GM21515 (cell line): ENCODE measurements around the gene ACSL3.
"Not testable (repeated sequence)": the region's sequence is repeated elsewhere in the genome, so short reads cannot be mapped to it uniquely, and the experiment has no call there.

ENCODE experiments used
- ATAC-seq: cut with Tn5 transposase; IDR thresholded peaks from one replicate; pipeline ENCODE4 v1.9.1; 2021; ENCODE audit not compliant: unreplicated experiment

ACSL3 gene

DNA sequence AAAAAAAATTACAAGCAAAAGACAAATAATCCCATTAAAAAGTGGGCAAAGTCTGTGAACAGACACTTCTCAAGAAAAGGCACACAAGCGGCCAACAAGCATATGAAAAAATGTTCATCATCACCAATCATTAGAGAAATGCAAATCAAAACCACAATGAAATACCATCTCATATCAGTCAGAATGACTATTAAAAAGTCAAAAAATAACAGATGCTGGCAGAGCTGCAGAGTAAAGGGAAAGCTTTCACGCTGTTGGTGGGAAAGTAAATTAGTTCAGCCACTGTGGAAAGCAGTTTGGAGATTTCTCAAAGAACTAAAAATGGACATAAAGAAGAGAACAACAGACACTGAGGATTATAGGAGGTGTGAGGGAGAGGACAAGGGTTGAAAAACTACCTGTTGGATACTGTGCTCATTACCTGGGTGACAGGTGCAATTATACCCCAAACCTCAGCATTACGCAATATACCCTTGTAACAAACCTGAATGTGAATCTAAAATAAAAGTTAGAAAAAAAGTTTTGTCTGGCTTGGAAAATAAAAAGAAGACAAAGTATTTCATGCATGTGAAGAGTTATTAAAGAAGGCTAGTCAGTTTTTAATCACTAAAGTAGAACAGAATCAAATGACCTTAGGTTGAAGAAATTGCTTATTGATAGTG lies 8.7 kb upstream of the ACSL3 start:
- no peak for ATAC-seq

DNA sequence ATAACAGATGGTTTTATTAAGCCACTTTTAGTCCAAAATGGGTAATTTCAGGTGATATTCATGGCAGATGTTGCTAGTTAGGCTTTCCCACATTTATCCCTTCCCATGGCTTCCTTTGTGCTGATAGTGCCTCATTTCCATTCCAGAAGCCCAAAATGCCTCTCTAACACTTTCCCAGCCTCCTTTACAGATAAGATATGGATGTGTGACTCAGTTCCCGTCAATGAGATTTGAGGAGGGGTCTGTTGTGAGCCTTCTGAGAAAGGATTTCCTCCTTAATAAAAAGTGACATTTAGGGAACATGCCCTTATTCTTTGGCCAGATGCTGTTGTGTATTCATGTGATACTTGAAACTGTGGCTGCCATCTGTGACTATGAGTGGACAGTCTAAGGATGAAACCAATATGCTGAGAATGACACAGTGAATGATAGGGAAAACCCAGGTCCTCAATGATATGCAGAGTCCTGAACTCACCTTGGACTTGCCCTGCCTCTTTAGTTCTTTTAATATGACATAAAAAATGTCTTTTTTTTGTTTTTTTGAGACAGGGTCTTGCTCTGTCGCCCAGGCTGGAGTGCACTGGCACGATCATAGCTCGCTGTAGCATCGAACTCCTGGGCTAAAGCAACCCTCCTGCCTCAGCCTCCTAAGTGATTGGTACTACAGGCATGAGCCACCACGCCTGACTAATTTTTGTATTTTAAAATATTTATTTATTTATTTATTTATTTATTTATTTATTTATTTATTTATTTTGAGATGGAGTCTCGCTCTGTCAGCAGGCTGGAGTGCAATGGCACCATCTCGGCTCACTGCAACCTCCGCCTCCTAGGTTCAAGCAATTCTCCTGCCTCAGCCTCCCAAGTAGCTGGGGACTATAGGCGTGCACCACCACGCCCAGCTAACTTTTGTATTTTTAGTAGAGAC lies 5.8 kb upstream of the ACSL3 start:
- ATAC-seq = no peak

DNA sequence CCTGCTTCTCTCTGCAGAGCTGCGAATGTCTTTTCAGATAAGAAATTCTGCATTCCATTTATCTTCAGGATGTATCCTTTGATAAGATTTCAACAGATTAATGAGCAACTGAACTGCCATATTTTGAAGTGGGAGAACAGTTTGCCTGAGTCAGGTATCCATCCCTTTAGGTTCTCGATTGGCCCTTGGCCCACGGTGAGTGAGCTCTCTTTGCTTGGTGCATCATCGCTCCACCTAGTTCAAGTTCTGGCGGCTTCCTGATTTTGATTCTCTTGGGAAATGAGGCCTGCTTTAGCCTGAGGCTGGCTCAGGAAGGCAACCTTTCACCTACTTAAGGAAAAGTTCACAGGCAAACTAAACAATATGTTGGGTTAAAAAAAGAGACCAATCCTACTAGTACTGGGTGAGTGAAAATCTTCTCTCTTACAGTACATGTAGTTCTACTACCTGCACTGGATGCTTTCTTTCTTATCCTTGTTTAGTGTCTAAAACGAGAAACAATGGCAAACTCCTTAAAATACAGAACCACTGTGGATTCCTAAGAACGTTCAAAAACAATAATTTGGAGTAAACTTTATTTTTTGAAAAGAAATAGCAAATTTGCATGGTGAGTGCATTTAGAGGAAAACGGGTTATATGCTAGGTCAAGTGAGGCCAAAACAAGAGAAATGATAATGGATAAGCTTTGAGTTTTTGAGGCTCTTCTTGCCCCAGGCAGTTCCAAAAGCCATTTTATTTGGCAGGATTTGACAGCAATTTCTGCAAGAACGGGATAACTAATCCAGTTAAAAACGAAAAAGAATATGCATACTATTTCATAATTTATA lies 837 bp upstream of the ACSL3 start:
- no peak for ATAC-seq

- peak; percentile 35 for ATAC-seq
Measured at GRCh38 chr2:222861411-222862105, 722 bp downstream of the ACSL3 start.

GRCh38 chr2:222862106-222862908 lies 1.5 kb downstream of the ACSL3 start:
- no peak for ATAC-seq

DNA sequence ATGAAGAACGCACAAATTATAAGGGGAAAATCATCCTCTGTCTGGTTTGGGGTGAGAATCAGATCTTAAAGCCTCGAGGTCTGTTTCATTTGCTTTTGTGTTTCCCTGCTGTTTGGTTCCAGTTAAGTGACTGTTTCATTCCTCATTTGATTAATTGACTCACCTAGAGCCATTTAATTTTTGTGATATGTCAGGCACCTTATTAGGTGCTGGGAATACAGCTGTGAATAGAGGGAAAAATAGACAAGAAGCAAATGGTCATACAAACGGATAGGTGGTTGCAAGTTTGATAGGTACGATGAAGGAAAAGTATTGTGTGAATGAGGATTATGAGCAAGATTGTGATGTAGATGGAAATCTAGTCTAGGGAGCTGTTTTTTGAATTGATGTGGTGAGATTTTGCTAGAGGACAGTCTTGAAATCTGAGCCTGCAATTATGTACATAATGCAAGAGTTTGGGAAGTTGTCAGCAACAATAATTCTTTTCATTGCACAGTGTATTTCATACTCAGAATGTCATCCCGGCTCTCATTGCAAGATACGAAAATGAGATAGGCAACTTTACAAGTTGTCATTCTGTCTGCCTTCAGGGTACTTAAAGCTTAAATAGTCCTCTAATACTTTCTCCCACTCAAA lies 2.2 kb downstream of the ACSL3 start:
- no peak for ATAC-seq

DNA sequence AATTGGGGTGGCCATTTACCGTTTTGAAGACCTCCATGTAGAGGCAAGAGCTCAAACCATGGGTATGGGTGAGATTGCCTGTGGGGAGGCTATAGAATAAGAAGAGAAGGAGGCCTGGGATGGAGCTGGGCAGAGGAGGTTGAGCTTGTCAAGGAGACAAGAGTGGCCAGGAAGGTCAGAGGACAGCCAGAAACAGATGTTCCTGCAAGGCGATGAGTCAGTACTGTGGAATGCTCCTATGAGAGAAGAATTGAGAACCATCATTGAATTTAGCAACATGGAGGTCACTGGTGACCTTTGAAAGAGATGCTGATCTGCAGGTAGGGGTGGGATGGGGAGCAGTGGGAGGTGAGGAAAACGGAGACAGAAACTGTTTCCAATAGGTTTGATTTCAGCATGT lies 3.5 kb downstream of the ACSL3 start:
- no peak for ATAC-seq

GRCh38 chr2:222865301-222865700 lies 4.5 kb downstream of the ACSL3 start:
- ATAC-seq = no peak

GRCh38 chr2:222866358-222866960 lies 5.6 kb downstream of the ACSL3 start:
- ATAC-seq = no peak

DNA sequence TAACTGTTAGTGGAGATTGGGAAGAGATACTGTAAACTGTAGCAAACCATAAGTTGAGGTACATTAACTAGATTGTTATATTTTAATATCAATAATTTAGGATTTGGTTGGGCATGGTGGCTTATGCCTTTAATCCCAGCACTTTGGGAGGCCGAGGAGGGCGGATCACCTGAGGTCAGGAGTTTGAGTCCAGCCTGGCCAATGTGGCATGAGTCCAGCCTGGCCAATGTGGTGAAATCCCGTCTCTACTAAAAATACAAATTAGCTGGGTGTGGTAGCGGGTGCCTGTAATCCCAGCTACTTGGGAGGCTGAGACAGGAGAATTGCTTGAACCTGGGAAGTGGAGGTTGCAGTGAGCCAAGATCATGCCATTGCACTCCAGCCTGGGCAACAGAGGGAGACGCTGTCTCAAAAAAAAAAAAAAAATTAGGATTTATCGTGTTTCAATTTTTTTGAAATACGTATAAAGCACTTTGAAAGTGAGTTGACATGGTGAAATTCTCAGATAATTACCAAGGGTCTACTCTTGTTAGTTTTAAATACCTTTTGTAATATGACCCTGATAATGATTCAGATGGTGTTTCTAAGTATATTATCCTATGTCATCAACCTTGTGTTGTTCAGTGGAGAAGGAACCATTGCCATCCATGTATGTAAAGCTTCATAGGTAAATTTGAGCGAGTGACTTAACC lies 7.9 kb downstream of the ACSL3 start:
- ATAC-seq = not testable (repeated sequence)

DNA sequence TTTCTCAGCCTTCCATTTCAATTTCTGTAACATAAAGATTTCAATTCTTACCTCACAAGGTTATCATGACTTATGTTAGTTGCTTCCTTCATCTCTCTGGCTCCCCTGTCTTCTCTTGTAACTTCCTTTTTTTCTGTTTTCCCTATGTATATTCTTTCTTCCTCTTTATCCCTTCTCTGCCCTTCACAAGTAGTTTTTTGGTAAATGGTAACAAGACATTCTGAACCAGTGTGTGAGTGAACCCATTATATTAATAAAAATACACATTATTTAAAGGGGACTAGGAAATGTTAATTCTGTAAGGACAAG lies 8.4 kb downstream of the ACSL3 start:
- ATAC-seq = no peak

- no peak for ATAC-seq
Measured at GRCh38 chr2:222871291-222871690, 10.5 kb downstream of the ACSL3 start.

DNA sequence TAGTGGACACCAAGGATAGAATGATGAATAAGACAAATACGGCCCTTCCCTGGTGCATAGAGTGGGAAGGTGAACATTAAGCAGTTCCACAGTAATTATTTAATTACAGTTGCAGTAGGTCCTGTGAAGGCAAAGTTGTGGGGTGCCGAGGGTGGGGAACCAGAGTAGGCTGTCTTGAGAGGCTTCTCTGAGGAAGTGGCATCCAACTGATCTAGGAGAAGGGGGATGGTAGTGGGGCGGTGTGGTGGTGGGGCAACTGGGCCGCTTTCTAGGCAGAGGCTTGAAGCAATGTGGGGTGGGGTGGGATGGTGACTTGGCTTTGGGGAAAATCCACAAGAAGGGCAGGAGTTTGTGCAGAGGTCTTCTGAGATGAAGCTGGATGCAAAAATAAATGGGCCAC lies 11.7 kb downstream of the ACSL3 start:
- no peak for ATAC-seq

- ATAC-seq = no peak
Measured at GRCh38 chr2:222875482-222875881, 14.6 kb downstream of the ACSL3 start.

GRCh38 chr2:222876947-222877346 lies 16.1 kb downstream of the ACSL3 start:
- ATAC-seq = no peak

- ATAC-seq = no peak
Measured at GRCh38 chr2:222877556-222878300, 16.9 kb downstream of the ACSL3 start.

DNA sequence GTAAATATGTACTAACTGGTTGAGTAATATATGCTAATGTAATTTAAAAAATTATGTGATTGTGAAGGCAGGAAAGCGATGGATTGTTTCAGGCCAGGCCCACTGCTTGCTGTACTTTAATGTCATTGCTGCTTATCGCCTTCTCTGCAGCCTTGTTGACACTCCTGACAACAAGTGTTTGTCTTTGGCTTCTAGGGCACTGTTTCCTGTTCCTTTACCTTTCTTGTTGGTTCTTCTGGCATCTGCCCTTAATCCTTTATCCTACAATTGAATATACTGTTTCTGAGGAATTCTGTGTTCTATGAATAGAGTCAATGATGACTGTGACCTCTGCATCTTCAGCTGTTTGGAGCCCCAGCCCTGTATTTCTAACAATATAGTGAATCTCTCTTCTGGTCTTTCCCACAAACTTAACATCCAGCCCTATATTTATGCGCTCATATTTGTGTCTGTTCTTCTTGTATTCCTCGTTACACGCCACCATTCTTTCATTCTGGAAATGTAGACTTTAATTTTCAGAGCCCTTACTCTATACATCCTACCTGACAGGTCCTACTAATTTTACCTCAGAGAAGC lies 17.6 kb downstream of the ACSL3 start:
- ATAC-seq = no peak
